WTC11 (cell line): Measurements from ENCODE around the gene MAPT. TPM values are rescaled to one million over a fixed set of nuclear protein-coding genes. Genes with fewer than 3 reads are reported as not detected.
A peak's percentile ranks its signal among the peaks of the same experiment; 100 is the strongest.

Source experiments
- ATAC-seq: fragments of 200-7000 bp; cut with Tn5 transposase; 2 replicates; pipeline ENCODE4 v1.10.0; 2021; ENCODE audit warnings: mild to moderate bottlenecking, moderate library complexity
- CTCF ChIA-PET: fragments of 300-600 bp; sonication (Branson Sonifier 250); formaldehyde crosslinking; loops from one replicate; lab custom pipeline; 2021; ENCODE audit warnings: antibody characterized with exemption; lab: Charles Lee
- POLR2A ChIA-PET: fragments of 350-600 bp; sonication (Branson Sonifier 250); formaldehyde crosslinking; loops from one replicate; lab custom pipeline; 2021; ENCODE audit warnings: antibody characterized with exemption; lab: Charles Lee
- DNase-seq: peaks from one replicate; pipeline ENCODE4 v3.0.0; 2021; ENCODE audit warnings: low spot score
- H3K27ac Mint-ChIP-seq: 2 replicates; pipeline ENCODE4 v1.8.0; 2021; ENCODE audit warnings: mixed read lengths
- H3K27me3 Mint-ChIP-seq: 2 replicates; pipeline ENCODE4 v1.8.0; 2021; ENCODE audit warnings: low read depth, mild to moderate bottlenecking, moderate library complexity, mixed read lengths
- H3K36me3 Mint-ChIP-seq: 2 replicates; pipeline ENCODE4 v1.8.0; 2021; ENCODE audit warnings: mixed read lengths
- H3K4me1 Mint-ChIP-seq: 2 replicates; pipeline ENCODE4 v1.8.0; 2022; ENCODE audit warnings: mixed read lengths
- H3K4me3 Mint-ChIP-seq: 2 replicates; pipeline ENCODE4 v1.8.0; 2021; ENCODE audit warnings: mild to moderate bottlenecking, moderate library complexity, mixed read lengths
- H3K9me3 Mint-ChIP-seq: 2 replicates; pipeline ENCODE4 v1.8.0; 2021; ENCODE audit warnings: mixed read lengths
- CDX4 ChIP-seq: fragments of 250-450 bp; sonication (Bioruptor Pico); IDR thresholded peaks from 2 replicates; pipeline ENCODE4 v1.9.0; 2021; ENCODE audit warnings: moderate library complexity, mild to moderate bottlenecking, inconsistent platforms, borderline replicate concordance
- CREB1 ChIP-seq: sonication (generic); formaldehyde crosslinking; IDR thresholded peaks from 2 replicates; pipeline ENCODE4 v1.8.0; 2023; ENCODE audit warnings: mild to moderate bottlenecking, missing genetic modification reagents
- ESRRA ChIP-seq: sonication (generic); formaldehyde crosslinking; IDR thresholded peaks from 2 replicates; pipeline ENCODE4 v1.8.1; 2022; ENCODE audit warnings: mild to moderate bottlenecking, missing genetic modification reagents, borderline replicate concordance
- FOXK1 ChIP-seq: sonication (generic); formaldehyde crosslinking; IDR thresholded peaks from 2 replicates; pipeline ENCODE4 v1.8.0; 2022; ENCODE audit warnings: mild to moderate bottlenecking, moderate library complexity, missing genetic modification reagents
- FOXP1 ChIP-seq: sonication (generic); formaldehyde crosslinking; IDR thresholded peaks from 2 replicates; pipeline ENCODE4 v1.8.0; 2022; ENCODE audit warnings: missing genetic modification reagents, mild to moderate bottlenecking, moderate library complexity, borderline replicate concordance
- FOXP4 ChIP-seq: sonication (generic); formaldehyde crosslinking; IDR thresholded peaks from 2 replicates; pipeline ENCODE4 v1.8.0; 2022; ENCODE audit warnings: mild to moderate bottlenecking, missing genetic modification reagents
- JAZF1 ChIP-seq: fragments of 250-450 bp; sonication (Bioruptor Pico); IDR thresholded peaks from 2 replicates; pipeline ENCODE4 v1.9.0; 2021; ENCODE audit warnings: moderate library complexity, mild to moderate bottlenecking, inconsistent platforms
- JUN ChIP-seq: sonication (generic); formaldehyde crosslinking; IDR thresholded peaks from 2 replicates; pipeline ENCODE4 v1.8.0; 2023; ENCODE audit warnings: mild to moderate bottlenecking, missing genetic modification reagents
- KAT7 ChIP-seq: sonication (generic); formaldehyde crosslinking; IDR thresholded peaks from 2 replicates; pipeline ENCODE4 v1.8.1; 2023; ENCODE audit warnings: missing genetic modification reagents, mild to moderate bottlenecking, borderline replicate concordance
- MAX ChIP-seq: sonication (generic); formaldehyde crosslinking; IDR thresholded peaks from 2 replicates; pipeline ENCODE4 v1.8.0; 2022; ENCODE audit warnings: mild to moderate bottlenecking, missing genetic modification reagents
- PRRX2 ChIP-seq: fragments of 250-450 bp; sonication (Bioruptor Pico); IDR thresholded peaks from 2 replicates; pipeline ENCODE4 v1.8.0; 2021; ENCODE audit warnings: mild to moderate bottlenecking
- RELA ChIP-seq: sonication (generic); formaldehyde crosslinking; IDR thresholded peaks from 2 replicates; pipeline ENCODE4 v1.8.1; 2022; ENCODE audit warnings: missing genetic modification reagents, mild to moderate bottlenecking, borderline replicate concordance
- SMAD4 ChIP-seq: sonication (generic); formaldehyde crosslinking; IDR thresholded peaks from 2 replicates; pipeline ENCODE4 v1.8.0; 2022; ENCODE audit warnings: mild to moderate bottlenecking, missing genetic modification reagents
- TP53 ChIP-seq: sonication (generic); formaldehyde crosslinking; IDR thresholded peaks from 2 replicates; pipeline ENCODE4 v1.8.1; 2023; ENCODE audit warnings: mild to moderate bottlenecking, missing genetic modification reagents
- USF1 ChIP-seq: sonication (generic); formaldehyde crosslinking; IDR thresholded peaks from 2 replicates; pipeline ENCODE4 v1.8.0; 2022; ENCODE audit warnings: mild to moderate bottlenecking, missing genetic modification reagents
- ZNF138 ChIP-seq: sonication (generic); formaldehyde crosslinking; conservative IDR thresholded peaks from 2 replicates; pipeline ENCODE4 v1.8.1; 2022; ENCODE audit warnings: mild to moderate bottlenecking, moderate library complexity, missing genetic modification reagents
- ZNF416 ChIP-seq: fragments of 250-450 bp; sonication (Bioruptor Pico); IDR thresholded peaks from 2 replicates; pipeline ENCODE4 v1.9.0; 2021; ENCODE audit warnings: mild to moderate bottlenecking, inconsistent platforms
- ZSCAN18 ChIP-seq: fragments of 250-450 bp; sonication (Bioruptor Pico); IDR thresholded peaks from 2 replicates; pipeline ENCODE4 v2.1.2; 2022; ENCODE audit warnings: mild to moderate bottlenecking, moderate library complexity
- total RNA-seq: library from RNA; stranded (reverse); gene quantifications from 3 replicates; pipeline ENCODE4 v1.2.3, GENCODE V29; 2021

The MAPT gene
- total RNA-seq, 1 experiment from 2014 or later = 2.2 TPM

GRCh38 chr17:46009681-46010596 lies 115.6 kb downstream of the MAPT start:
- Mint-ChIP-seq H3K4me3 (no peak overlapping the region), H3K27me3 (no peaks in the 10 kb centered on the region; the same call in 1 of the 2 replicates), H3K27ac (no peak overlapping the region), H3K4me1 (no peaks in the 10 kb centered on the region), H3K9me3 (peaks cover 11% of the 10 kb centered on the region), H3K36me3 (no peaks in the 10 kb centered on the region)
- CTCF ChIA-PET = interaction anchor here (0.9 to 1.5 kb wide), 4 partner anchors 8 to 203 kb away, joined by 3 to 5 read pairs (median 4); no protein-coding TSS in a partner anchor
- DNase-seq (no peak), ATAC-seq (no peak)
- TF ChIP-seq ESRRA (CRISPR knock-in tag) = no peak
- no peak for TF ChIP-seq JUN
- TF ChIP-seq CDX4 (CRISPR knock-in tag) = no peak
- TF ChIP-seq SMAD4 (CRISPR knock-in tag) = no peak
- no peak for TF ChIP-seq RELA
- TF ChIP-seq ZNF416 (CRISPR knock-in tag) = no peak
- TF ChIP-seq FOXK1 (CRISPR knock-in tag) = no peak
- TF ChIP-seq CREB1 (CRISPR knock-in tag) = no peak
- TF ChIP-seq PRRX2 (CRISPR knock-in tag) = no peak
- no peak for TF ChIP-seq TP53
- TF ChIP-seq ZNF138 (CRISPR knock-in tag) = no peak
- TF ChIP-seq JAZF1 (CRISPR knock-in tag) = no peak
- no peak for TF ChIP-seq FOXP1
- no peak for TF ChIP-seq KAT7 (CRISPR knock-in tag)
- no peak for TF ChIP-seq USF1
- TF ChIP-seq, all 79 proteins: peak for 0
- POLR2A ChIA-PET = no interaction called here

- ChIA-PET CTCF (interaction anchor here (0.7 to 1.5 kb wide), 5 partner anchors 9 to 202 kb away, joined by 3 to 5 read pairs (median 4); no protein-coding TSS in a partner anchor), POLR2A (no interaction called here)
- no peaks in the 10 kb centered on the region for H3K4me1 Mint-ChIP-seq
- H3K27ac Mint-ChIP-seq = no peak overlapping the region
- peaks cover 7% of the 10 kb centered on the region for H3K9me3 Mint-ChIP-seq
- TF ChIP-seq FOXP4 (CRISPR knock-in tag) = 0 out of 2 replicates have a peak, but pooled peaks have one; percentile 22
- TF ChIP-seq KAT7 (CRISPR knock-in tag) = no peak
- TF ChIP-seq ZSCAN18 (CRISPR knock-in tag) = no peak
- TF ChIP-seq MAX (CRISPR knock-in tag) = no peak
- TF ChIP-seq, all 79 proteins: peak for 1
- Mint-ChIP-seq H3K4me3 (no peak overlapping the region), H3K36me3 (no peaks in the 10 kb centered on the region), H3K27me3 (no peaks in the 10 kb centered on the region)
- ATAC-seq (peak; percentile 57), DNase-seq (no peak)
Measured at GRCh38 chr17:46010597-46011186, 116.3 kb downstream of the MAPT start.
